GM10248 (cell line): ENCODE results near the gene KNOP1.

ENCODE experiments used
- CTCF ChIA-PET: fragments of 300-600 bp; sonication (Branson Sonifier 250); formaldehyde crosslinking; extraction: SDS; loops from one replicate; lab custom pipeline; 2021; ENCODE audit warnings: antibody characterized with exemption; lab: Yijun Ruan, JAX
- POLR2A ChIA-PET: fragments of 350-650 bp; sonication (Branson Sonifier 250); formaldehyde crosslinking; extraction: SDS; loops from one replicate; lab custom pipeline; 2020; ENCODE audit warnings: antibody characterized with exemption; lab: Yijun Ruan, JAX
- DNase-seq: peaks from one replicate; pipeline ENCODE4 v3.0.0; 2012; ENCODE audit errors: extremely low spot score
- TF ChIP-seq, protein P1 (sequence below): IDR thresholded peaks from 2 replicates; pipeline ENCODE4 v1.5.1; 2012; ENCODE audit warnings: mild to moderate bottlenecking, low read depth; ENCODE audit errors: extremely low read depth, missing control alignments, control extremely low read depth

Gene KNOP1

DNA sequence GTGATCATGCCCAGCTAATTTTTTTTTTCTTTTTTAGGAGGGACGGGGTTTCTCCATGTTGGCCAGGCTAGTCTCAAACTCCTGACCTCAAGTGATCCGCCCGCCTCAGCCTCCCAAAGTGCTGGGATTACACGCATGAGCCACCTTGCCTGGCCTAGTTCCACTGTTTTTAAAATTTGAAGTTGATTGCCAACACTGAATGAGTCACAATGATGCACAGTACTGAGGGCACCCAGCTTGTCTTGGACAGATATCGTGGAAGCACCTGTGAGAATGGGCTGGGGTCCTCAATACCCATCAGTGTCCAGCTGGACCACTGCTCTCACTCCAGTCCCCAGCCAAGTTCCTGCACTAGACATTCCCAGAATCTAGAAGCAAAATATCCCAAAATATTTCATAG, 2.5 kb downstream of the KNOP1 start:
- ChIA-PET CTCF (interaction anchor here (0.6 to 1.4 kb wide), 2 partner anchors 10 to 16 kb away, joined by 3 to 4 read pairs; no protein-coding TSS in a partner anchor), POLR2A (no interaction called here)
- TF ChIP-seq, protein P1, sequence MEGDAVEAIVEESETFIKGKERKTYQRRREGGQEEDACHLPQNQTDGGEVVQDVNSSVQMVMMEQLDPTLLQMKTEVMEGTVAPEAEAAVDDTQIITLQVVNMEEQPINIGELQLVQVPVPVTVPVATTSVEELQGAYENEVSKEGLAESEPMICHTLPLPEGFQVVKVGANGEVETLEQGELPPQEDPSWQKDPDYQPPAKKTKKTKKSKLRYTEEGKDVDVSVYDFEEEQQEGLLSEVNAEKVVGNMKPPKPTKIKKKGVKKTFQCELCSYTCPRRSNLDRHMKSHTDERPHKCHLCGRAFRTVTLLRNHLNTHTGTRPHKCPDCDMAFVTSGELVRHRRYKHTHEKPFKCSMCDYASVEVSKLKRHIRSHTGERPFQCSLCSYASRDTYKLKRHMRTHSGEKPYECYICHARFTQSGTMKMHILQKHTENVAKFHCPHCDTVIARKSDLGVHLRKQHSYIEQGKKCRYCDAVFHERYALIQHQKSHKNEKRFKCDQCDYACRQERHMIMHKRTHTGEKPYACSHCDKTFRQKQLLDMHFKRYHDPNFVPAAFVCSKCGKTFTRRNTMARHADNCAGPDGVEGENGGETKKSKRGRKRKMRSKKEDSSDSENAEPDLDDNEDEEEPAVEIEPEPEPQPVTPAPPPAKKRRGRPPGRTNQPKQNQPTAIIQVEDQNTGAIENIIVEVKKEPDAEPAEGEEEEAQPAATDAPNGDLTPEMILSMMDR, result no peak
- DNase-seq, result no peak

DNA sequence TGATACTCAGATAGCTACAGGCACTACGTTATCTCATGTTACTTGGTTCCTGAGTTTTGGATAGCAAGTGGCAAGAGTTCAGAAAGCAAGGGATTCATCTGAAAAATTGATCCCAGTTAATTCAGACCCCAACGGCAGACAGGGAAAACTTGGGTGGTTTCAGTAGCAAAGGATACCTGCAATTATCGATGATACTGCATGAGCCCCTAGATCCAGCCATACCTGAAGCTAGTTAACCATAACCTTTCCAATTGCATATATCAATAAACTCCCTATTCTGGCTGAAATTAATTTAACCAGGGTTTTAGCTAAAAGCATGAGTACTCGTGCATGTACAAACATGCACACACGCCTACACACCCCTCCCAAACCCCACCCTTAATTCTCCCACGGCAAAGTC, 4.3 kb downstream of the KNOP1 start:
- CTCF ChIA-PET, result interaction anchor here (0.8 to 1.4 kb wide), 2 partner anchors 19 kb away, joined by 3 read pairs; no protein-coding TSS in a partner anchor
- POLR2A ChIA-PET, result no interaction called here
- no peak for DNase-seq
- TF ChIP-seq, protein P1, result no peak

DNA sequence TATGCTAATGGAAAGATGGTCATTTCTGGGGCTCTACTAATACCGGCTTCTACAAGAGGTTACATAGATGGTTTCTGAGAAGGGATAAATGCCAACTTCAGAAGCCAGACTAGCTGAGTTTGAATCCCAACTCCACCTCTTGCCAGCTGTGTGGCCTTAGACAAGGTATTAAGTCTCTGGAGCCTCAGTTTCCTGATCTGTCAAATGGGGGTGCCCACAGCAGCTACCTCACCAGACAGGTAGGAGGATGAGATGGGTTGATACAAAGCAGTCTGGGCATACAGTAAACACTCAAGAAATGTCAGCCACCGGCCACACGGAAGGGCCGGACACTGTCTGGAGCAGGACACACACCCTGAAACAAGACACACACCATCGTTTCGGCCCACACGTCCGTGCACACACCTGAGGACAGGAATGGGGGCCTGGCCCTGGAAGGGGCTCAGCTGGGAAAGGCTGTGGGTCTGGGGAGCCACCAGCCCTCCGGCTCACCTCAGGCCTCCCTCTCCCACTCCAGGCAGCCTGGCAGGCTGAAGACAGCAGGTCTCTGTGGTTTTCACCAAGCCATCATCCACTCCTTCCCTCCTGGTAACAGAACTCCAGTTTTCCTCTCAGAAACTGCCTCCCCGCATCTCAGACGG, 5.5 kb downstream of the KNOP1 start:
- DNase-seq, result no peak
- CTCF ChIA-PET, result no interaction called here
- TF ChIP-seq, protein P1, result no peak
- POLR2A ChIA-PET, result interaction anchor here (0.6 kb wide), 1 partner anchor 155 kb away, joined by 3 read pairs; no protein-coding TSS in a partner anchor

DNA sequence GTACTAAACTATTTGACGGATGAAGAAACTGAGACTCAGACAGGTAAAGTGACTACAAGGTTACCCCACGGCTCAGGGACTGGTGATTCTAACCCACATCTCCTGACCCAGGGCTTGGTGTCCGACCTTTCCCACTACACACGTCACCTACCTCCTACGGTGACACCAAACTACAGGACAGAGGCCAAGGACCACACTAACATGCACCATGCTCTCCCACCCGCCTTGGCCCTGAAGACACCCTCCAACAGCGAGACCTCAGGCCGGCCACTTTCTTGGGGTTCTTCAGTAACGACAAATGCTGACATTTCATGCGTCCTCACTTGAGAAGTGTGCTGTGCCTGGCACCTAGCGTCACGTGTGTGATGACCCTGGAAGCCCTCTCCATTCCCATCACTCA, 6.4 kb downstream of the KNOP1 start:
- POLR2A ChIA-PET, result no interaction called here

DNA sequence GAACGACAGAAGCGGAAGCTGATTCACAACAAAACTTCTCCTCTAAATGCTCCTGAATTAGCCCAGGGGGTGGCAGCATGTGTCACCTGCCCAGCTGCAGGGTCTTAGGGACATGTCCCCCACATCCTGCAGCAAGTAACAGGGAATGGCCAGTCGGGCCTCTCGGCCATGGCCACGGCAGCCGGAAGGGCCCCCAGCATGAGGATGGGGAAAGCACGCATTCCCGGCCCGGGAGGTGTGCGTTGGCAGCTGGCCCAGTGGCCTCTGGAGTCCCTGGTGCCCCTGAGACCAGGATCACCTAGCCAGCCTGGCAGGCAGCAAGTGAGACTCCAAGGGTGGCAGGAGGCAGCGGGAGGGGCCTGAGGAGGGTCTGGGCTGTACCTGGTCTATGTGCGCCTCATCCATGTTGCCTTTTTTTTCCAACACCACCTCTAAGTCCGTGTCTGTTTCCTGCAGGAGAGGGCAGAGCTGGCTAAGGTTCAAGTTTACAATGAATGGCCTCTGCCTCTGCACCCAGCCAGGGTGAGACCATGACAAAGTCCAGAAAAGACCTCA, 7.0 kb downstream of the KNOP1 start:
- CTCF ChIA-PET, result interaction anchor here (1.3 kb wide), 1 partner anchor 12 kb away, joined by 5 read pairs; no protein-coding TSS in a partner anchor
- TF ChIP-seq, protein P1, result no peak
- DNase-seq, result no peak
- POLR2A ChIA-PET, result no interaction called here

More for the DNA sequence above, 6.4 kb downstream of the KNOP1 start:
- TF ChIP-seq, protein P1, result no peak
- no peak for DNase-seq
- CTCF ChIA-PET, result no interaction called here

DNA sequence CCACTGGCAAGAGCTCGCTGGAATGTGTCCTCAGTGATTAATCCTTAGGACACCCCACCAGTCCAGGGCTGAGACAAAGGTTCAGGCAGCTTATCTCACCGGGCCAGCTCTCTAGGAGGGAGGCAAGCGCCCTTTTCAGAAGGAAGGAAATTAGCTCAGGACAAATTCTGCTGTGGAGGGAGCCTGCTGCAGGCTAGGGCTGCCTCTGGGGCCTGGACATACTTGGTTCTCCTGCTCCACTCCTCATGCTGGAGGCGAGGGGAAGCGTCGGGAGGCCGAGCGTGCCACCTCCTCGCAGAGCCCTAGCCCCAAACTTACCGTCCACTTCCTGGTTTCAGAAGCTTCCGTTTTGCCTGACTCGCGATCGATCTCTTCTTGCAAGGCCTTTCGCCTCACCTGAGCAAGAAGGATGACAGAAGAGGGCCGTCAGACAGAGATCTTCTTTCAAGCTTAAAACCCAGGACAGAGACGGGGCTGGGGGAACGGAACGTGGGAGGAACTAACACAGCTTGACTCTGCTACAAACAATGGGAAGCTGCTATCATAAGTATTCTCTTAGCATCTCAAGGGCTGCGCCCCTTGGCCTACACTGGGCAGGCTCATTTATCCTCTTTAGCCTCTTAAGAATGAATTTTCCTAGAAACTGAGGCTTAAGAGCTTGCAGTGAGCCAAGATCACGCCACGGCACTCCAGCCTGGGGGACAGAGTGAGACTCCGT, 7.7 kb downstream of the KNOP1 start:
- CTCF ChIA-PET, result interaction anchor here (1.3 kb wide), 1 partner anchor 12 kb away, joined by 5 read pairs; no protein-coding TSS in a partner anchor
- no peak for DNase-seq
- TF ChIP-seq, protein P1, result no peak
- POLR2A ChIA-PET, result no interaction called here
